Esophagus (tissue), 2 donors: ENCODE data around the gene GPBP1. TPM values are rescaled to one million over a fixed set of nuclear protein-coding genes. Genes with fewer than 3 reads are reported as not detected.

ENCODE experiments used
- H3K27ac ChIP-seq, 2 donors: one replicate each; pipeline ENCODE4 v1.5.1; 2013; ENCODE audit warnings: low read depth in 2 of 2, mild to moderate bottlenecking in 2 of 2, inconsistent platforms in 1 of 2, low read length in 1 of 2, moderate library complexity in 1 of 2
- H3K27me3 ChIP-seq, 2 donors: one replicate each; pipeline ENCODE4 v1.6.1; 2013; ENCODE audit warnings: low read length in 2 of 2, control low read depth in 1 of 2, mild to moderate bottlenecking in 1 of 2; ENCODE audit not compliant: insufficient read depth in 2 of 2, control insufficient read depth in 1 of 2
- H3K36me3 ChIP-seq, 2 donors: one replicate each; pipeline ENCODE4 v1.6.1; 2013; ENCODE audit warnings: low read length in 1 of 2; ENCODE audit not compliant: control insufficient read depth in 2 of 2, insufficient read depth in 2 of 2
- H3K4me1 ChIP-seq, 2 donors: one replicate each; pipeline ENCODE4 v1.6.1; 2013; ENCODE audit warnings: low read length in 1 of 2; ENCODE audit not compliant: control insufficient read depth in 2 of 2, insufficient read depth in 2 of 2
- H3K4me3 ChIP-seq, 2 donors: one replicate each; pipeline ENCODE4 v1.5.1; 2013; ENCODE audit warnings: low read length in 2 of 2, mild to moderate bottlenecking in 2 of 2, low read depth in 1 of 2, moderate library complexity in 1 of 2
- H3K9me3 ChIP-seq, 2 donors: one replicate each; pipeline ENCODE4 v1.6.1; 2013; ENCODE audit warnings: mild to moderate bottlenecking in 2 of 2, low read depth in 1 of 2, low read length in 1 of 2, moderate library complexity in 1 of 2; ENCODE audit not compliant: control insufficient read depth in 2 of 2, insufficient read depth in 1 of 2
- WGBS, 2 donors: extraction: QIAGEN DNeasy Blood & Tissue Kit; methylation state at CpG; one replicate each; pipeline ENCODE4 v1.1.7; 2013; 5-methylcytosine and 5-hydroxymethylcytosine counted together
- polyA plus RNA-seq, 2 donors: library from polyadenylated mRNA; stranded (reverse); fragments of 200-250 nt; gene quantifications; one replicate each; pipeline ENCODE4 v1.2.3, GENCODE V29; 2013
- donor health status: healthy with polysubstance abuse.
- donor health status: Bipolar disorder and iron deficiency.

GPBP1 gene
- polyA plus RNA-seq, 2 donors = 29.7 to 48.4 TPM

DNA sequence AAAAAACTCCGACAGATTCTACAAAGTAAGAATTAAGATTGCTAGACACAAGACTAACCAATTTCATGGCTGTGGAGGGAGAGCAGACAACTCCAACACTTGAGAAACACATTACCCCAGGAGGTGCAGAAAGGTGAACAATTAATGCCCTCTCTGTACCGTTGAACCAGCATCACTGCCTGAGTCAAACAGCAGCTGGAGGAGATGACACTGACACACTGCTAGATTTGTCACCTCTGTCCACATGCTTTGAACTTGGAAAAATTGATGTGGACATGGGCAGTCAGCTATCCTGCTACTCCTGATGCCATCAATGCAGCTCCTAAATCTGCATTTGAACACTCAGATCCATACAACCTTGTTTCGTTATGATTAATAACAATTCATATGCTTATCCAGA lies 51.7 kb downstream of the GPBP1 start:
- Histone ChIP-seq H3K4me3 (no peak overlapping the region), H3K27ac (no peak overlapping the region), H3K27me3 (no peaks in the 10 kb centered on the region), H3K9me3 (no peaks in the 10 kb centered on the region), H3K36me3 (peaks cover 0 to 5% of the 10 kb centered on the region in 2 donors), H3K4me1 (no peaks in the 10 kb centered on the region)
- 82 to 83% methylated on average over 3 of the region's 3 CpGs for WGBS, 2 donors

DNA sequence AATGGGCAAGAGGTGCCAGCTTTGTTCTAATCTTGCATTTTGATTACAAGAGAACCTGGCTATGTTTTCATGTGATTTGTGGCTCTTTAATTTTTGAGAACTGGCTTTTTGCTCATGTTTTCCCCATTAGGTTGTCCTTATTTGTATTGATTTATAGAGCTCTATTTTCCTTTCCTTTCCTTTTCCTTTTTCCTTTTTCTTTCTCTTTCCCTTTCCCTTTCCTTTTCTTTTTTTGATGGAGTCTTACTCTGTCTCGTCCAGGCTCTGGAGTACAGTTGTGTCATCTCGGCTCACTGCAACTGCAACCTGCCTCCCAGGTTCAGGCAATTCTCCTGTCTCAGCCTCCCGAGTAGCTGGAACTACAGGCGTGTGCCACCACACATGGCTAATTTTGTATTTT lies 55.5 kb downstream of the GPBP1 start:
- no peaks in the 10 kb centered on the region for H3K27me3 ChIP-seq
- peaks cover 0 to 9% of the 10 kb centered on the region in 2 donors for H3K36me3 ChIP-seq
- H3K9me3 ChIP-seq = no peaks in the 10 kb centered on the region
- H3K4me3 ChIP-seq = no peak overlapping the region
- peaks cover 0 to 3% of the 10 kb centered on the region in 2 donors for H3K4me1 ChIP-seq
- 95 to 100% methylated on average over 4 of the region's 4 CpGs for WGBS, 2 donors
- no peak overlapping the region for H3K27ac ChIP-seq

DNA sequence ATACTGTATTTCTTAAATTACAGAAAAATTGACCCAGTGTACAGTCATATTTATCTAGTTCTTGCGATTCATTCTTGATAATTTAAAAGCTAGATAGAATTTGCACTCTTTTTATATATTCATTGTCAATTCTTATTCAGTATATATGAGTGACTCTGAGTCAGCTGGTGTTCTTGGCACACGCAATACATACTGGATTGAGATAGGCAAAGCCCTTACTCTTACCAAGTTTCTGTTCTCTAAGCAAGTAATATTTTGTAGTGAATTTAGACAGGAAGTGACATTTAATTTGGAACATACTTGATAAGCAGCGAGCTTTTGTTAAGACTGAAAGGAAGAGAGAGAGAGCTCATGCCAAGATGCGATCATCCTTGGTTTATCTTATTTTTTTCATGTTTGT lies 57.7 kb downstream of the GPBP1 start:
- Histone ChIP-seq H3K9me3 (no peaks in the 10 kb centered on the region), H3K4me3 (no peak overlapping the region), H3K4me1 (peaks cover 0 to 3% of the 10 kb centered on the region in 2 donors), H3K36me3 (peaks cover 0 to 8% of the 10 kb centered on the region in 2 donors), H3K27me3 (no peaks in the 10 kb centered on the region), H3K27ac (no peak overlapping the region)
- WGBS, 2 donors = 84 to 87% methylated on average over 4 of the region's 4 CpGs

DNA sequence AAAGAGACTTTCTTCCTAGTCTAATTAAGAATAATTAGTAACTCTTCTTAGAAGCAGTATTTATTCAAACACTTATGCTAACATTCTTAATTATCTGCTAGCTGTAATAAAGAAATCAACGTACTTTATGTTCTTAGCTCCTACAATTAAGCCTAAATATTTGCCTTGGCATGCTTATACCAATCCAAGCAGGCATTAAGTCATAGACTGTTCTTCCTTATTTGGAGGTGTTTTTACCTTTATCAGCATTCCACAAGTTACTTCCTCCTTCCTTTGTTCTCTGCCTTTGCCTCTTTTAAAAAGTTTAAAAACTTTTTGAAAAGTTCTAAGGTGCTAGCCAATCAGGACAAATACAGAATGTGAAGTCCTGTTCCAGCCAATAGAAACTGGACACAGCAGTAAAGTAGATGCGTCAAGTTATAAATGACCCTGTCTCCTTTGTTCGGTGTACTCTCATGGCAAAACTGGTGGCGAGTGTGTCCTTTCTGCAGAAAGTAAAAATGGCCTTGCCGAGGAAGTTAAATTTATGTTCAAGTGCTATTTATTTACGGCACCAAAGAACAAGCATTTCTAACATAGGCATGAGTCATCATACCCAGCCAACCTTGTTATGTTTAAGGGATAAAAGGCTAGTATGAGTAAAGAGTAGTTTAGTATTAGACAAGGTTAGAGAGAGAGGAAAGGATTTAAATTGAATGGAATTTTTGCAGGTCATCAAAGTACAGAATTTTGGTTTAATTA lies 58.6 kb downstream of the GPBP1 start:
- 86% methylated on average over 6 of the region's 6 CpGs for WGBS, 2 donors
- Histone ChIP-seq H3K4me3 (no peak overlapping the region), H3K27me3 (no peaks in the 10 kb centered on the region), H3K27ac (peak overlapping the region in 1 of 2 donors; percentile 42), H3K4me1 (peaks cover 0 to 3% of the 10 kb centered on the region in 2 donors), H3K9me3 (no peaks in the 10 kb centered on the region), H3K36me3 (peaks cover 0 to 6% of the 10 kb centered on the region in 2 donors)

DNA sequence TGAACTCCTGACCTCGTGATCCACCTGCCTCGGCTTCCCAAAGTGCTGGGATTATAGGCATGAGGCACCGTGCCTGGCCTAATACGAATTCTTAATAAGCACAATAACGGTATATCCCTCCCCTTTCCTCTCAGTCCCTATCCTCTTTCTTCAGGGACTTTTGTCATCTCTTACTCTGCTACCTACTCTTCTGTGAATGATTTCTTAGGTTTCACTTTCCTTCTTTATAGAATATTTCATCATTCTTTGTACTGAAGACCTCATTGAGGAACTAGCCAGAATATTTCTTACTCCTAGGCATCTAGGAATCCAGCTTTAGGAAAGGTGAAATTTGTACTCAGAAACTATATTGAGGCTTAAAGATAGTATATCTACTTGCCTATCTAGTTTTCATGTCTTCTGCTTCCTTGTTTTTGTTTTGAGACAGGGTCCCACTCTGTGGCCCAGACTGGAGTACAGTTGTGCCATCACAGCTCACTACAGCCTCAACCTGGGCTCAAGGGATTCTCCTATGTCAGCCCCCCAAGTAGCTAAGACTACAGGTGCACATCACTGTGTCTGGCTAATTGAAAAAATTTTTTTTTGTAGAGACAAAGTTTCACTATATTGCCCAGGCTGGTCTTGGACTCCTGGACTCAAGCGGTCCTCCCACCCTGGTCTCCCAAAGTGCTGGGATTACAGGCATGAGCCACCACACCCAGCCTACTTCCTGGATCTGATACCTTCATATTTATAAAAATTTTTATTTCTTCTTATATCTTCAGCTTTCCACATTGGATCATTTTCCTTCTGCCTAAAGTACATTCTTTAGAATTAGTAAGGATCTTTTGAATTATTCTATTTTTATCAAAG lies 69.7 kb downstream of the GPBP1 start:
- H3K4me1 ChIP-seq = no peaks in the 10 kb centered on the region
- 94 to 100% methylated on average over 6 of the region's 6 CpGs for WGBS, 2 donors
- H3K36me3 ChIP-seq = peaks cover 0 to 6% of the 10 kb centered on the region in 2 donors
- H3K27me3 ChIP-seq = no peaks in the 10 kb centered on the region
- H3K4me3 ChIP-seq = no peak overlapping the region
- no peak overlapping the region for H3K27ac ChIP-seq
- no peaks in the 10 kb centered on the region for H3K9me3 ChIP-seq

DNA sequence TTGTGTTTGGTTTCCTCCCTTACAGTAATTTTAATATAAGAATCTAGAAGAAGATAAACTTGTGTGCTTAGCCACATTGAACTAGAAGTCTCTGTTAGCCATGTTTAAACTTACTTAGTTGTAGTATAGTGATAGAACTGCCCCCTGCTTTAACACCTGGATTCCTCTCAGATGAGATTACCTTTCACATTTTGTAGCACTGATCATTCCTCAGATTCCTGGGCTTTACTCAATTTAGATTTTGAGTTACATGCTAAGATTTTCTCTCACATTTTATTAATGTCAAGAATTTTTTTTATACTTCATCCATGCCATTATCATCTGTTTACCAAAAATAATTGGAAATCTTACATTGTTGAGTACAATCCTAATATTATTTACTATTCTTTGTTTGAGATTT lies 70.5 kb downstream of the GPBP1 start:
- Histone ChIP-seq H3K4me1 (no peaks in the 10 kb centered on the region), H3K27me3 (no peaks in the 10 kb centered on the region), H3K4me3 (no peak overlapping the region), H3K36me3 (peaks cover 0 to 6% of the 10 kb centered on the region in 2 donors), H3K9me3 (no peaks in the 10 kb centered on the region), H3K27ac (no peak overlapping the region)

DNA sequence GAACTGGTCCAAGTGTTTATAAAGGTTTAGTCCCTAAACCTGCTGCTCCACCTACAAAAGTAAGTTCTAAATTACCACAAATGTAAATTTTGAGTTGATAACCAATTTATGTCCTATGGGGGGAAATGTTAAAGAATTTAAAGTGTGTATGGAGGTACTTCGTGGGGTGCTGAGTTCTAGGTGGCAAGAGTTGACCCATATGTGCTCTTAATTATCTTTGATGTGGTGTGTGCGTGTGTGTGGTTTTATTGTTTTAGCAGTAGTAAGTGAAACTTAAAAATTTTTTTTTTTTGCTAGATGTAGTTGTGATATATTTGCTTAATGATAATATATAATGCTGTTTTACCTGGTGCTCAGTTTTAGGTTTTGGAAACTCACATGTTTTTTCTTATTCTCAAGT lies 72.6 kb downstream of the GPBP1 start:
- no peak overlapping the region for H3K4me3 ChIP-seq
- WGBS, 2 donors = 91 to 92% methylated on average over 2 of the region's 2 CpGs
- peaks cover 0 to 8% of the 10 kb centered on the region in 2 donors for H3K36me3 ChIP-seq

GRCh38 chr5:57247765-57248164 lies 73.9 kb downstream of the GPBP1 start:
- Histone ChIP-seq H3K36me3 (peaks cover 5 to 11% of the 10 kb centered on the region in 2 donors), H3K27me3 (no peaks in the 10 kb centered on the region), H3K9me3 (no peaks in the 10 kb centered on the region), H3K4me1 (no peaks in the 10 kb centered on the region), H3K27ac (no peak overlapping the region), H3K4me3 (no peak overlapping the region)
- 90 to 95% methylated on average over 2 of the region's 2 CpGs for WGBS, 2 donors

More for the DNA sequence above, 72.6 kb downstream of the GPBP1 start:
- H3K27ac ChIP-seq = no peak overlapping the region
- no peaks in the 10 kb centered on the region for H3K27me3 ChIP-seq
- no peaks in the 10 kb centered on the region for H3K4me1 ChIP-seq
- H3K9me3 ChIP-seq = no peaks in the 10 kb centered on the region

DNA sequence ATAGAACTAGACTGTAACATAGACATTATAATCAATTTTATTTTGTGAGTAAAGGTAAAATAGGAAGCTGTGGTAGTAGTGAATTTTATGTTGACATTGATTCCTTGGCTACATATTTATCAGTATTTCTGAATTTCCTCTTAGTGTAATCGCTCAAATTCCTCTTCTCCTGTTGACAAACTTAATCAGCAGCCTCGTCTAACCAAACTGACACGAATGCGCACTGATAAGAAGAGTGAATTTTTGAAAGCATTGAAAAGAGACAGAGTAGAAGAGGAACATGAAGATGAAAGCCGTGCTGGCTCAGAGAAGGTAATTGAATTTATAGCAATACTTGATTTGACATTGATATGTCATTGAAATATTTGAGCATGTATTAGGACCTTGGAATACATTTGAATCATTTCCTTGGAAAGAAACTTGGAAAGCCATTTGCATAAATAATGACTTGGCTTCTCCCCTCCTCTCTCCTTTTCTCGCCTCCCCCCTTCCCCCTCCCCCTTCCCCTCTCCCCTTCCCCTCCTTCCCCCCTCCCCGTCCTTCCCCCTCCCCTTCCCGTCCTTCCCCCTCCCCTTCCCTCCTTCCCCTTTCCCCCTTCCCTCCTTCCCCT lies 75.5 kb downstream of the GPBP1 start:
- H3K27ac ChIP-seq = no peak overlapping the region
- no peaks in the 10 kb centered on the region for H3K4me1 ChIP-seq
- whole genome bisulfite sequencing, 2 donors = 80 to 87% methylated on average over 7 of the region's 8 CpGs

More for the DNA sequence above, 75.5 kb downstream of the GPBP1 start:
- Histone ChIP-seq H3K4me3 (no peak overlapping the region), H3K9me3 (no peaks in the 10 kb centered on the region), H3K36me3 (peaks cover 5 to 15% of the 10 kb centered on the region in 2 donors), H3K27me3 (no peaks in the 10 kb centered on the region)
